NT2/D1 (cell line): ENCODE data around the gene FCER1G.

Source experiments
- YY1 ChIP-seq: IDR thresholded peaks from 2 replicates; pipeline ENCODE4 v1.6.1; 2011; ENCODE audit not compliant: insufficient read length, insufficient read depth
- ZNF274 ChIP-seq: IDR thresholded peaks from 2 replicates; pipeline ENCODE4 v1.6.1; 2011; ENCODE audit warnings: mild to moderate bottlenecking, low read depth, low read length

GRCh38 chr1:161238039-161238473 lies 23.0 kb downstream of the FCER1G start, which contains the start of gene NR1I3:
- TF ChIP-seq ZNF274 (no peak), YY1 (no peak)
